BJ (cell line): Measurements from ENCODE around the gene DIAPH1. TPM values are rescaled to one million over a fixed set of nuclear protein-coding genes. Genes with fewer than 3 reads are reported as not detected.

Experiments
- CTCF ChIA-PET: fragments of 350-600 bp; formaldehyde crosslinking; extraction: SDS; loops from one replicate; lab custom pipeline; 2021; ENCODE audit warnings: antibody characterized with exemption, inconsistent platforms; lab: Yijun Ruan, JAX
- POLR2A ChIA-PET: fragments of 300-600 bp; sonication (Branson Sonifier 250); formaldehyde crosslinking; extraction: SDS; loops from one replicate; lab custom pipeline; 2021; ENCODE audit warnings: antibody characterized with exemption; lab: Charles Lee
- DNase-seq: peaks from one replicate; pipeline ENCODE4 v3.0.0-alpha.2; 2011; ENCODE audit warnings: low read depth
- H3K27me3 ChIP-seq: 2 replicates; pipeline ENCODE4 v1.6.0; 2011; ENCODE audit warnings: low read length; ENCODE audit not compliant: control insufficient read depth, insufficient read depth
- H3K36me3 ChIP-seq: 2 replicates; pipeline ENCODE4 v1.5.1; 2011; ENCODE audit warnings: low read length; ENCODE audit not compliant: control insufficient read depth, insufficient read depth
- H3K4me3 ChIP-seq: 2 replicates; pipeline ENCODE4 v1.5.1; 2011; ENCODE audit warnings: low read depth, mild to moderate bottlenecking, control low read depth, low read length
- CTCF ChIP-seq: IDR thresholded peaks from 2 replicates; pipeline ENCODE4 v1.5.1; 2011; ENCODE audit warnings: low read depth, mild to moderate bottlenecking, control low read depth, inconsistent platforms, low read length, moderate library complexity; ENCODE audit not compliant: insufficient read depth
- polyA plus RNA-seq: library from polyadenylated mRNA; depleted of rRNA; stranded (reverse); fragments of >200 nt; gene quantifications from 2 replicates; pipeline ENCODE4 v1.2.3, GENCODE V29; 2011

DIAPH1 gene
- polyA plus RNA-seq, 1 experiment: 36.6 TPM

DNA sequence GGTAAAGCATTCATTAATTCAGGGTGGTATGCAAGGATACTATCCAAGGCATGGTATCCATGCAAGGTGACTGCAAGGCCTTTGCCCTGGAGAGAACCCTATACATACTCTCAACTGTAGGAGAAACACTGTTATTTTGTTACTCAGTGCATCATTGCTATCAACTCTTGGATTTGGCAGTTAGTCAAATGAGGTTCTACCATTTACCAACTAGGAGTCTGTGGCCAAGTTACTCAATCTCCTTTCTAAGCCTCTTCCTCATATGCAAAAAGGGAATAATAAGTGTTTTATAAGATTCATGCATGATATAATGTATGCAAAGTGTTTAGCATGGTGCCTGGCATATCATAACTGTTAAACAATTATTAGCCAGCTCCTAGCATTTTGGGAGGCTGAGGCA, 139.0 kb downstream of the DIAPH1 start:
- DNase-seq: no peak
- TF ChIP-seq CTCF: no peak
- H3K36me3 ChIP-seq: no peaks in the 10 kb centered on the region
- H3K4me3 ChIP-seq: no peak overlapping the region
- no peaks in the 10 kb centered on the region for H3K27me3 ChIP-seq
- ChIA-PET CTCF (interaction anchor here (0.6 to 1.7 kb wide), 3 partner anchors 78 to 307 kb away, joined by 3 to 6 read pairs (median 3); no protein-coding TSS in a partner anchor), POLR2A (no interaction called here)

GRCh38 chr5:141478321-141478945, 140.4 kb downstream of the DIAPH1 start:
- DNase-seq: no peak
- Histone ChIP-seq H3K4me3 (peak overlapping the region; percentile 53), H3K27me3 (no peaks in the 10 kb centered on the region), H3K36me3 (no peaks in the 10 kb centered on the region)
- TF ChIP-seq CTCF: peak; percentile 44
- ChIA-PET POLR2A (interaction anchor here (0.6 kb wide), 1 partner anchor 10 kb away, joined by 3 read pairs; the partner anchor contains the start of gene PCDHGC5), CTCF (interaction anchor here (0.6 to 4.9 kb wide), 14 partner anchors 8 to 123 kb away, joined by 3 to 46 read pairs (median 4); partner anchors contain the start of genes PCDHGA4, PCDHGB7 and PCDHGC5)

DNA sequence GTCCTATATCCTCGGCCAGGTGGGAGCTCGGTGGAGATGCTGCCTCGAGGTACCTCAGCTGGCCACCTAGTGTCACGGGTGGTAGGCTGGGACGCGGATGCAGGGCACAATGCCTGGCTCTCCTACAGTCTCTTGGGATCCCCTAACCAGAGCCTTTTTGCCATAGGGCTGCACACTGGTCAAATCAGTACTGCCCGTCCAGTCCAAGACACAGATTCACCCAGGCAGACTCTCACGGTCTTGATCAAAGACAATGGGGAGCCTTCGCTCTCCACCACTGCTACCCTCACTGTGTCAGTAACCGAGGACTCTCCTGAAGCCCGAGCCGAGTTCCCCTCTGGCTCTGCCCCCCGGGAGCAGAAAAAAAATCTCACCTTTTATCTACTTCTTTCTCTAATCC, 141.0 kb downstream of the DIAPH1 start:
- TF ChIP-seq CTCF: no peak
- no peak for DNase-seq
- Histone ChIP-seq H3K36me3 (no peaks in the 10 kb centered on the region), H3K4me3 (peak overlapping the region; percentile 53), H3K27me3 (no peaks in the 10 kb centered on the region)
- POLR2A ChIA-PET: no interaction called here
- CTCF ChIA-PET: interaction anchor here (0.8 to 4.9 kb wide), 12 partner anchors 9 to 86 kb away, joined by 3 to 46 read pairs (median 6); partner anchors contain the start of genes PCDHGA12, PCDHGB7 and PCDHGC5

DNA sequence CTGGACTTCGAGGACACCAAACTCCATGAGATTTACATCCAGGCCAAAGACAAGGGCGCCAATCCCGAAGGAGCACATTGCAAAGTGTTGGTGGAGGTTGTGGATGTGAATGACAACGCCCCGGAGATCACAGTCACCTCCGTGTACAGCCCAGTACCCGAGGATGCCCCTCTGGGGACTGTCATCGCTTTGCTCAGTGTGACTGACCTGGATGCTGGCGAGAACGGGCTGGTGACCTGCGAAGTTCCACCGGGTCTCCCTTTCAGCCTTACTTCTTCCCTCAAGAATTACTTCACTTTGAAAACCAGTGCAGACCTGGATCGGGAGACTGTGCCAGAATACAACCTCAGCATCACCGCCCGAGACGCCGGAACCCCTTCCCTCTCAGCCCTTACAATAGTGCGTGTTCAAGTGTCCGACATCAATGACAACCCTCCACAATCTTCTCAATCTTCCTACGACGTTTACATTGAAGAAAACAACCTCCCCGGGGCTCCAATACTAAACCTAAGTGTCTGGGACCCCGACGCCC, 141.7 kb downstream of the DIAPH1 start:
- H3K4me3 ChIP-seq: peak overlapping the region; percentile 53
- POLR2A ChIA-PET: interaction anchor here (0.8 kb wide), 1 partner anchor 47 kb away, joined by 7 read pairs; the partner anchor contains the start of gene PCDHGA12
- H3K36me3 ChIP-seq: no peaks in the 10 kb centered on the region
- no peak for TF ChIP-seq CTCF
- CTCF ChIA-PET: interaction anchor here (0.8 to 4.9 kb wide), 16 partner anchors 10 to 81 kb away, joined by 3 to 46 read pairs (median 8); partner anchors contain the start of genes PCDHGA10, PCDHGA12, PCDHGB7 and PCDHGC5
- no peak for DNase-seq
- no peaks in the 10 kb centered on the region for H3K27me3 ChIP-seq
